ENCODE measurements around the gene ATP10A.

Gene ATP10A

DNA sequence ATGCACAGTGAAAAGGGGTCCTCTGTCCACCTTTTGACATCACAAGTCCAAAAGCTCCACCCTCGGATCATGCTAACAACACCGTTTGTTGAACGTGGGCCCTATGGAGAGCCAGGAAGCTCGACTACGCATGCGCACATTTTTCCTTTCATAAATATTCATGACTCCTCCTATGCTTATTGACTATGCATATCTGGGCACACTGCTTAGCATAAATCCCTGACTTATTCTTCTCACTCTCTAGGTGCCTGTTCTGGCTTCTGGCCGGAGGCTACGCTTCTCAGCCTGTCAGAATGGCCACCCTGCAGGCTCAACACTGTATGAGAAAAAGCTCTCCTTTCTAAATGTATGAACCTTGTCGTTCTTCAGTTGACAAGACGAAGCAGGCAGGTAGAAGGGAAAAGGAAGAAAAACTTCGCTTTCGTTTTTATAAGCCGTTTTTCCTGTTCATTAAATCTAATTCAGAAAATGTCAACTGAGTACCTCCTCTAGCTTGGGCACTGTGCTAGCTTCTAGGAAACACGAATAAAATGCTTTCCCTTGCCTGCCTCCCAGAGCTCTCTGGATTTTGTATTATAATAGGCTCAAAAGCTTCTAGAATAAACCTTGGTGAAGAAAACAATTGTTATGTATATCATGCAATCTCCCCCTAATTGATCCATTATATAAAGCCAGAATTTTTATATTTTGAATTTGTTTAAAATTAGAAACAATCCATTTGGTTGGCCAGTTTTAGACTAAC lies 207.7 kb downstream of the ATP10A start:
- H3K4me3 ChIP-seq (ENCODE audit: control insufficient read depth, low read depth, low read length), result no peak overlapping the region
- TF ChIP-seq, protein P1, sequence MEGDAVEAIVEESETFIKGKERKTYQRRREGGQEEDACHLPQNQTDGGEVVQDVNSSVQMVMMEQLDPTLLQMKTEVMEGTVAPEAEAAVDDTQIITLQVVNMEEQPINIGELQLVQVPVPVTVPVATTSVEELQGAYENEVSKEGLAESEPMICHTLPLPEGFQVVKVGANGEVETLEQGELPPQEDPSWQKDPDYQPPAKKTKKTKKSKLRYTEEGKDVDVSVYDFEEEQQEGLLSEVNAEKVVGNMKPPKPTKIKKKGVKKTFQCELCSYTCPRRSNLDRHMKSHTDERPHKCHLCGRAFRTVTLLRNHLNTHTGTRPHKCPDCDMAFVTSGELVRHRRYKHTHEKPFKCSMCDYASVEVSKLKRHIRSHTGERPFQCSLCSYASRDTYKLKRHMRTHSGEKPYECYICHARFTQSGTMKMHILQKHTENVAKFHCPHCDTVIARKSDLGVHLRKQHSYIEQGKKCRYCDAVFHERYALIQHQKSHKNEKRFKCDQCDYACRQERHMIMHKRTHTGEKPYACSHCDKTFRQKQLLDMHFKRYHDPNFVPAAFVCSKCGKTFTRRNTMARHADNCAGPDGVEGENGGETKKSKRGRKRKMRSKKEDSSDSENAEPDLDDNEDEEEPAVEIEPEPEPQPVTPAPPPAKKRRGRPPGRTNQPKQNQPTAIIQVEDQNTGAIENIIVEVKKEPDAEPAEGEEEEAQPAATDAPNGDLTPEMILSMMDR (conservative IDR thresholded peaks at IDR 0.05; ENCODE audit: control insufficient read depth, insufficient read depth, low read depth, low read length), result no peak
- no peak for DNase-seq (ENCODE audit: low read depth)

DNA sequence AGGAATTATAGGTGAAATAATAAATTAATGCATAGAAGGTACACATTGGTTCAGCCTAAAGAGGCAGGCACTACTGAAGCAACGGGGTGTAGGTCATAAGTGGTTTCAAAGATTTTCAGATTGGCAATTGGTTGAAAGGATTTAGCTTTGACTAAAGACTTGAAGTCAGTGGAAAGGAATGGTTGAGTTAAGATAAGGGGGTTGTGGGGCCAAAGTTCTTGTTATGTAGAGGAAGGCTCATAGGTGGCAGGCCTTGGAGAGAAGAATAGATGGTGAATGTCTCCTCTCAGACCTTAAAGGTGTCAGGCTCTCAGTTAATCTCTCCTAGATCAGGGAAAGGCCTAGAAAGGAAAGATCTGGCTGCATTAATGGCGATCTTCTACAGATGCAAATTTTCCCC lies 209.8 kb downstream of the ATP10A start:
- TF ChIP-seq, protein P1 (conservative IDR thresholded peaks at IDR 0.05; ENCODE audit: control insufficient read depth, insufficient read depth, low read depth, low read length), result no peak
- H3K4me3 ChIP-seq (ENCODE audit: control insufficient read depth, low read depth, low read length), result no peak overlapping the region
- no peak for DNase-seq (ENCODE audit: low read depth)

DNA sequence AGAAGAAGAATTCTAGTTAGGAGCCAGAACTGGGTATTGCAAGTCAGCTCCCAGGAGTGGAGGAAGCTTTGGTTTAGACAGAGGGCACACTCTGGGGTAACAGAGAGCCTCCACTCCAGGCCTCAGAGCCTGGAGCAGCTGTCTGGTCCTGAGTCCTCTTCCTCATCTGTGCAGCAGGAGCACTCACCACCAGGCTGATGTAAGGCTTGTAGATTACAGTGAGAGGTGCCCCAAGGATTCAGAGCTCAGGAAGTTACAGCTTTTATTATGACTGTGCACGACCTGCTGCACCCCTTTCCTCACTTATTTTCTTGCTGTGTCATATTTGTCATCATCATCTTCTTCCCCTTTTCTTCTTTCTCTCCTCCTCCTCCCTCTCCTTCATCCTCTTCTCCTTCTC lies 210.4 kb downstream of the ATP10A start:
- no peak overlapping the region for H3K4me3 ChIP-seq (ENCODE audit: control insufficient read depth, low read depth, low read length)
- TF ChIP-seq, protein P1 (conservative IDR thresholded peaks at IDR 0.05; ENCODE audit: control insufficient read depth, insufficient read depth, low read depth, low read length), result no peak
- no peak for DNase-seq (ENCODE audit: low read depth)

DNA sequence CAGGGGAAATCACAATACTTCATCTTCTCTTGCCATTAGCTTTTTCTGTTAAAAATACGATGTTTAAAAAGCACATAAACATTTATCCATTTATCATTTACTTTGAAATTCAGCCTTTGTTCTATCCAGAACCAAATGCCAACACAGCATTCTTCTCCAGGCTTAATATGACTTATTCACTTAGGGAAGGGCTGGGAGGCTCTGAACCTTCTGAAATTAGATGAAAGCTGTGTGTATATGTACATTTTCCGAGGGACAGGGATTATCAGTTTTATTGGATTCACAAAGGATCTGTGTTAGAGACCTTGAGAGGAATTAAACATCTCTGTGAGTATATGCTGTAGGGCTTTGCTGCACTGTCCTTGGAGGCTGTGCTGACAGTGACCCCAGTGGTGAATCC lies 213.7 kb downstream of the ATP10A start:
- TF ChIP-seq, protein P1 (conservative IDR thresholded peaks at IDR 0.05; ENCODE audit: control insufficient read depth, insufficient read depth, low read depth, low read length), result no peak
- no peak for DNase-seq (ENCODE audit: low read depth)
- H3K4me3 ChIP-seq (ENCODE audit: control insufficient read depth, low read depth, low read length), result no peak overlapping the region

DNA sequence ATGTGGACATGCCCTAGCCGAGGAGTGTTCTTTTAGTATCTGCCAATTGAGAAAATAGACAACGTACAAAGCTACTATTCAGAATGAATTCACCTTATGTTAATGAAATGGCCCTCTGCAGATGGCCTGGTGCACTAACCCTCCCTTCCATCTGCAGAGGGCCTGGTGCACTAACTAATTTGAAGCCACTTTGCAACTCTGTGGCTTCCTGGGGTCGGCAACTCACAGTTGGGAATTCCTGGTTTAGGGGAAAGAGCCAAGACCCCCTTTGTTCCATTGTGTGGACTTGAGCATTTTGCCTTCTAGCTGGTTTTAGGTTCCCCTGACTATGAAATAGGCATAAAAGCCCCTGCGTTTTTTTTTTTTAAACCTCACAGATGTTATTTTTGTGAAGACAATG lies 220.0 kb downstream of the ATP10A start:
- no peak for DNase-seq (ENCODE audit: low read depth)
- H3K4me3 ChIP-seq (ENCODE audit: control insufficient read depth, low read depth, low read length), result no peak overlapping the region
- TF ChIP-seq, protein P1 (conservative IDR thresholded peaks at IDR 0.05; ENCODE audit: control insufficient read depth, insufficient read depth, low read depth, low read length), result no peak

DNA sequence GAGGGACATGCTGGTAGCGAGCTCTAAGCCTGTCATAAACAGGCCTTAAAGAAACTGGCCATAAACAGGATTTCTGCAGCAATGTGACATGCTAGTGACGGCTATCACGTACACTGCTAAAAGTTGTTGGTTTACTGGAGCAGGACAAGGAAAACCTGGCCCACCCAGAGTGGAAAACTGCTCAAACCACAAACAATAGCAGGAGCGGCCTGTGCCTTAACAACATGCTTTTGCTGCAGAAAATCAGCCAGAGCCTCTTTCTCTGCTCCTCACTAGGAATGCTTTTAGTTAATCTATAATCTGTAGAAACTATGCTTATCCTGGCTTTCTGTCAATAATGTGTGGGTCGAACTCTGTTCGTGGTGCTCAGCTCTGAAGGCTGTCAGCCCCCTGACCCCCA lies 221.4 kb downstream of the ATP10A start:
- DNase-seq (ENCODE audit: low read depth), result no peak
- H3K4me3 ChIP-seq (ENCODE audit: control insufficient read depth, low read depth, low read length), result no peak overlapping the region
- TF ChIP-seq, protein P1 (conservative IDR thresholded peaks at IDR 0.05; ENCODE audit: control insufficient read depth, insufficient read depth, low read depth, low read length), result no peak

All from fibroblast of mammary gland (primary cell).